Astrocyte (in vitro differentiated cells and primary cell): ENCODE results near the gene NDUFS2. TPM values are rescaled to one million over a fixed set of nuclear protein-coding genes. Genes with fewer than 3 reads are reported as not detected.
A peak's percentile ranks its signal among the peaks of the same experiment; 100 is the strongest.

Experiments
- DNase-seq: peaks from one replicate; pipeline ENCODE4 v3.0.0-alpha.2; 2010; ENCODE audit warnings: low read depth
- FAIRE-seq: peaks from 2 replicates; lab custom pipeline; 2011; peaks lifted over from hg19 to GRCh38; lab: Jason Lieb, UNC
- H2AFZ ChIP-seq: 2 replicates; pipeline ENCODE4 v1.6.0; 2012; ENCODE audit warnings: low read depth, low read length, inconsistent platforms
- H3K27ac ChIP-seq: 2 replicates; pipeline ENCODE4 v1.5.1; 2011; ENCODE audit warnings: low read depth, low read length, inconsistent platforms
- H3K27me3 ChIP-seq: 2 replicates; pipeline ENCODE4 v1.6.0; 2011; ENCODE audit warnings: low read length, inconsistent platforms; ENCODE audit not compliant: insufficient read depth
- H3K36me3 ChIP-seq: 2 replicates; pipeline ENCODE4 v1.5.1; 2011; ENCODE audit warnings: low read length, inconsistent platforms; ENCODE audit not compliant: insufficient read depth
- H3K4me1 ChIP-seq: 2 replicates; pipeline ENCODE4 v1.5.1; 2011; ENCODE audit warnings: low read length, inconsistent platforms; ENCODE audit not compliant: insufficient read depth
- H3K4me2 ChIP-seq: 2 replicates; pipeline ENCODE4 v1.6.0; 2012; ENCODE audit warnings: low read length, inconsistent platforms
- H3K4me3 ChIP-seq: 2 replicates; pipeline ENCODE4 v1.5.1; 2011; ENCODE audit warnings: low read depth, mild to moderate bottlenecking, low read length, inconsistent platforms; ENCODE audit not compliant: insufficient read depth
- H3K79me2 ChIP-seq: 2 replicates; pipeline ENCODE4 v1.6.0; 2012; ENCODE audit warnings: mild to moderate bottlenecking, low read length, inconsistent platforms; ENCODE audit not compliant: insufficient read depth
- H3K9ac ChIP-seq: 2 replicates; pipeline ENCODE4 v1.6.0; 2012; ENCODE audit warnings: mild to moderate bottlenecking, low read length, inconsistent platforms
- H3K9me3 ChIP-seq: 2 replicates; pipeline ENCODE4 v1.5.1; 2012; ENCODE audit warnings: low read depth, mild to moderate bottlenecking, low read length, inconsistent platforms; ENCODE audit not compliant: insufficient read depth
- H4K20me1 ChIP-seq: 2 replicates; pipeline ENCODE4 v1.6.0; 2012; ENCODE audit warnings: low read length, inconsistent platforms; ENCODE audit not compliant: insufficient read depth
- H3K27ac Mint-ChIP-seq: one replicate; pipeline ENCODE4 v1.8.0; 2021; ENCODE audit warnings: mild to moderate bottlenecking, mixed read lengths; ENCODE audit not compliant: unreplicated experiment
- H3K27me3 Mint-ChIP-seq: one replicate; pipeline ENCODE4 v1.8.0; 2021; ENCODE audit warnings: low read depth, mixed read lengths; ENCODE audit not compliant: unreplicated experiment
- H3K36me3 Mint-ChIP-seq: one replicate; pipeline ENCODE4 v1.8.0; 2021; ENCODE audit warnings: low read depth, mixed read lengths; ENCODE audit not compliant: unreplicated experiment
- H3K4me1 Mint-ChIP-seq: one replicate; pipeline ENCODE4 v1.8.0; 2021; ENCODE audit warnings: low read depth, mixed read lengths; ENCODE audit not compliant: unreplicated experiment
- H3K4me3 Mint-ChIP-seq: one replicate; pipeline ENCODE4 v1.8.0; 2021; ENCODE audit warnings: mild to moderate bottlenecking, moderate library complexity, mixed read lengths; ENCODE audit not compliant: unreplicated experiment
- H3K9me3 Mint-ChIP-seq: one replicate; pipeline ENCODE4 v1.8.0; 2021; ENCODE audit warnings: mild to moderate bottlenecking, mixed read lengths; ENCODE audit not compliant: unreplicated experiment
- EZH2 ChIP-seq: IDR thresholded peaks from 2 replicates; pipeline ENCODE4 v1.6.1; 2012; ENCODE audit warnings: mild to moderate bottlenecking, low read length, inconsistent platforms; ENCODE audit not compliant: insufficient read depth
- total RNA-seq: library from RNA; stranded (reverse); gene quantifications from 2 replicates; pipeline ENCODE4 v1.2.1, GENCODE V29; 2021
- TF ChIP-seq, protein P1 (sequence below): IDR thresholded peaks from 2 replicates; pipeline ENCODE4 v1.5.1; 2011; ENCODE audit warnings: low read depth, mild to moderate bottlenecking, inconsistent platforms, low read length, moderate library complexity; ENCODE audit not compliant: insufficient read depth

The NDUFS2 gene
- total RNA-seq, 1 donor from 2014 or later: 59.9 TPM

DNA sequence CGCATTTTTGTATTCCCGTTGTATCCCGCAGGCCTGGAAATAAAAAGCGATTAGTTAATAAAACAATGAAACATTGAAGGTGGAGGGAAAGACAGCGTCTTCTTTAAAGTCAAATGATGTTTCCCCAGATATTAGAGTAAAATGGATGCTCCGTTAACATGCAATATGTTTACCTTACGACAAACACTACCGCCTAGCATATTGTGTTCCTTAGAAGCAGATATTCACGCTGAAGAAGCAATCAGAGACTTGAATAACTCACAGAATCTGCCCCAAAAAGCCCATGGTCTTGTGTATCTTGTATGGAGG is 24.3 kb upstream of the NDUFS2 start:
- Mint-ChIP-seq H3K36me3 (peaks cover 29% of the 10 kb centered on the region), H3K27me3 (no peaks in the 10 kb centered on the region), H3K4me3 (peak overlapping the region; percentile 99), H3K27ac (peak overlapping the region; percentile 98), H3K4me1 (peaks cover 22% of the 10 kb centered on the region), H3K9me3 (no peaks in the 10 kb centered on the region)
- Histone ChIP-seq H3K9ac (peak overlapping the region; percentile 98), H2AFZ (peak overlapping the region; percentile 100), H3K79me2 (peaks cover 19% of the 10 kb centered on the region), H3K4me2 (peak overlapping the region; percentile 100), H3K9me3 (no peaks in the 10 kb centered on the region), H3K27ac (peak overlapping the region; percentile 91), H3K4me3 (peak overlapping the region; percentile 91), H3K36me3 (peaks cover 8% of the 10 kb centered on the region), H3K27me3 (no peaks in the 10 kb centered on the region), H3K4me1 (peaks cover 24% of the 10 kb centered on the region), H4K20me1 (peaks cover 7% of the 10 kb centered on the region)
- DNase-seq (no peak), FAIRE-seq (no peak)
- TF ChIP-seq, protein P1, sequence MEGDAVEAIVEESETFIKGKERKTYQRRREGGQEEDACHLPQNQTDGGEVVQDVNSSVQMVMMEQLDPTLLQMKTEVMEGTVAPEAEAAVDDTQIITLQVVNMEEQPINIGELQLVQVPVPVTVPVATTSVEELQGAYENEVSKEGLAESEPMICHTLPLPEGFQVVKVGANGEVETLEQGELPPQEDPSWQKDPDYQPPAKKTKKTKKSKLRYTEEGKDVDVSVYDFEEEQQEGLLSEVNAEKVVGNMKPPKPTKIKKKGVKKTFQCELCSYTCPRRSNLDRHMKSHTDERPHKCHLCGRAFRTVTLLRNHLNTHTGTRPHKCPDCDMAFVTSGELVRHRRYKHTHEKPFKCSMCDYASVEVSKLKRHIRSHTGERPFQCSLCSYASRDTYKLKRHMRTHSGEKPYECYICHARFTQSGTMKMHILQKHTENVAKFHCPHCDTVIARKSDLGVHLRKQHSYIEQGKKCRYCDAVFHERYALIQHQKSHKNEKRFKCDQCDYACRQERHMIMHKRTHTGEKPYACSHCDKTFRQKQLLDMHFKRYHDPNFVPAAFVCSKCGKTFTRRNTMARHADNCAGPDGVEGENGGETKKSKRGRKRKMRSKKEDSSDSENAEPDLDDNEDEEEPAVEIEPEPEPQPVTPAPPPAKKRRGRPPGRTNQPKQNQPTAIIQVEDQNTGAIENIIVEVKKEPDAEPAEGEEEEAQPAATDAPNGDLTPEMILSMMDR: no peak
- no peak for TF ChIP-seq EZH2

DNA sequence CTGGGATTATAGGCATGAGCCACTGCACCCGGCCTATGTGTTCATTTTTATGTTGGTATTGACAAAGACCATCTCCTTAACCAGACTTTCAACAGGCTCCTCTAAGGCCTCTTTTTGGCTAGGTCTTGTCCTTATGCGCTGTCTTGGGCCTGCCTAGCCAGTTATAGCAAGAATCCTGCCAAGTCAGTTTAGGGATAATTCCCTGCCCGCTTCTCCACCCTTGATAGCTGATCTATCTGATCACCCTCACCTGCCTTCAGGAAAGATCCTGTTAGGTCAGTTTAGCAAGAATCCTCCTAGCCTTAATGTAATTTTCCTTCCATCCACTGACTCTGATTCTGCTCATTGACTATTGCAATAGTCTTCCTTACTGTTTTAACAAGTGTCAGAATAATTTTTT is 22.5 kb upstream of the NDUFS2 start:
- Mint-ChIP-seq H3K27me3 (no peaks in the 10 kb centered on the region), H3K27ac (peak overlapping the region; percentile 13), H3K36me3 (peaks cover 18% of the 10 kb centered on the region), H3K4me1 (peaks cover 16% of the 10 kb centered on the region), H3K4me3 (no peak overlapping the region), H3K9me3 (no peaks in the 10 kb centered on the region)
- Histone ChIP-seq H3K36me3 (peaks cover under 1% of the 10 kb centered on the region), H4K20me1 (no peaks in the 10 kb centered on the region), H3K9ac (no peak overlapping the region), H3K4me2 (no peak overlapping the region), H3K27me3 (no peaks in the 10 kb centered on the region), H3K9me3 (no peaks in the 10 kb centered on the region), H3K4me1 (peaks cover 17% of the 10 kb centered on the region), H3K4me3 (no peak overlapping the region), H2AFZ (no peak overlapping the region), H3K27ac (no peak overlapping the region), H3K79me2 (peaks cover 16% of the 10 kb centered on the region)
- DNase-seq: no peak
- FAIRE-seq: no peak
- TF ChIP-seq, protein P1: no peak
- TF ChIP-seq EZH2: no peak

DNA sequence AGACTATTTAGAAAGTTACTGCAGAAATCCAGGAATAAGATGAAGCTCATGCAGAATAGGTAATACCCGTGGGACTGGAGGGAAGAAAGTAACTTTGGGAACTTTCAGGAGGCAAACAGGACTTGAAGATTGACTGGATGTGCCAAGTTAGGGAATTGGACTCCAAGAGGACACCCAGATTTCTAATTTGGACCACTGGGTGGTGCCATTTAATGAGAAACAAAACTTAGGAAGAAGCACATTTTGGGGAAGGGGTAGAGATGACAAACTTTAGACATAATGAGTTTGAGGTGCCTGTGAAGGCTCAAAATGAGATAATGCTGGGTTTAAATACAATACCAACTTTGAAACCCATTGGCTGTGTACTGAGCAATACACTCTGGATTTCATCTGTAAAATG is 21.5 kb upstream of the NDUFS2 start:
- Mint-ChIP-seq H3K4me1 (peaks cover 21% of the 10 kb centered on the region), H3K36me3 (peaks cover 10% of the 10 kb centered on the region), H3K27ac (no peak overlapping the region), H3K9me3 (no peaks in the 10 kb centered on the region), H3K4me3 (no peak overlapping the region), H3K27me3 (no peaks in the 10 kb centered on the region)
- H3K4me2 ChIP-seq: no peak overlapping the region
- no peaks in the 10 kb centered on the region for H4K20me1 ChIP-seq
- H3K27me3 ChIP-seq: no peaks in the 10 kb centered on the region
- peaks cover 16% of the 10 kb centered on the region for H3K79me2 ChIP-seq
- no peaks in the 10 kb centered on the region for H3K36me3 ChIP-seq
- H3K9me3 ChIP-seq: no peaks in the 10 kb centered on the region
- no peak overlapping the region for H2AFZ ChIP-seq
- TF ChIP-seq, protein P1: peak; percentile 31
- no peak for TF ChIP-seq EZH2
- no peak overlapping the region for H3K27ac ChIP-seq
- H3K9ac ChIP-seq: no peak overlapping the region
- FAIRE-seq: peak; percentile 29
- H3K4me1 ChIP-seq: peaks cover 17% of the 10 kb centered on the region
- no peak for DNase-seq
- no peak overlapping the region for H3K4me3 ChIP-seq
